Activated CD8-positive, alpha-beta memory T cell treated with anti-CD3 and anti-CD28 coated beads, Interleukin-2, amount 10 ng/mL, durations not matched to agents 7 days and 5 days (primary cell): ENCODE data around the gene NIPAL4. TPM values are rescaled to one million over a fixed set of nuclear protein-coding genes. Genes with fewer than 3 reads are reported as not detected.
A peak's percentile ranks its signal among the peaks of the same experiment; 100 is the strongest.

Experiments used
- ATAC-seq: fragments of 150-1000 bp; cut with Tn5 transposase; one replicate; pipeline ENCODE4 v1.10.0; 2021; ENCODE audit warnings: moderate library complexity
- CTCF ChIA-PET: fragments of 350-600 bp; sonication (Branson Sonifier 250); formaldehyde crosslinking; loops from one replicate; lab custom pipeline; 2021; ENCODE audit warnings: antibody characterized with exemption; lab: Charles Lee
- DNase-seq: peaks from one replicate; pipeline ENCODE4 v3.0.0-alpha.2; 2020
- H3K27ac Mint-ChIP-seq: one replicate; pipeline ENCODE4 v1.8.0; 2021; ENCODE audit warnings: mild to moderate bottlenecking, mixed read lengths
- H3K27me3 Mint-ChIP-seq: one replicate; pipeline ENCODE4 v1.8.0; 2021; ENCODE audit warnings: mixed read lengths
- H3K36me3 Mint-ChIP-seq: one replicate; pipeline ENCODE4 v1.8.0; 2021; ENCODE audit warnings: mild to moderate bottlenecking, mixed read lengths
- H3K4me1 Mint-ChIP-seq: one replicate; pipeline ENCODE4 v1.8.0; 2021; ENCODE audit warnings: mixed read lengths
- H3K4me3 Mint-ChIP-seq: one replicate; pipeline ENCODE4 v1.8.0; 2021; ENCODE audit warnings: mild to moderate bottlenecking, moderate library complexity, mixed read lengths
- H3K9me3 Mint-ChIP-seq: one replicate; pipeline ENCODE4 v1.8.0; 2022; ENCODE audit warnings: low read depth, mixed read lengths
- total RNA-seq, 2 experiments: library from RNA; stranded (reverse); gene quantifications; one replicate each; pipeline ENCODE4 v1.2.3, GENCODE V29; 2021

The NIPAL4 gene
- total RNA-seq, 2 experiments from 2014 or later, result 0.37 TPM; not detected in 1

DNA sequence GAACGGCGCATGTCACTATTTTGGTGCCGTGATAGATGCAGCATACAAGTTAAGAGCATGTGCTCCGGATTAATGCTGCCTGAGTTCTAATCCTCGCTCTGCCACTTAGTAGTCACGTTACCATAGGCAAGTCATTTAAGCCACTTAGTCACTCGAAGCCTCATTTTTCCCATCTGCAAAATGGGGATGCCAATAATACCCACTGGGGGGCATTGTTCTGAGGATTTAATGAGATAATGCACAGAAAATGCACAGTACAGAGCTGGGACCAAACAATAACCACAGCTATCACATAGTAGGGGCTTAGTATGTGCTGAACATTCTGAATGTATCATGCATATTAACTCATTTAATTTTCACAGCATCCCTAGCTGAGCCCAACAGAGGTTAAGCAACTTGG lies 9.1 kb downstream of the NIPAL4 start:
- Mint-ChIP-seq H3K27me3 (no peaks in the 10 kb centered on the region), H3K4me1 (peaks cover 18% of the 10 kb centered on the region), H3K36me3 (peaks cover 11% of the 10 kb centered on the region), H3K9me3 (no peaks in the 10 kb centered on the region), H3K27ac (no peak overlapping the region), H3K4me3 (no peak overlapping the region)
- CTCF ChIA-PET, result interaction anchor here (0.8 to 4.0 kb wide), 9 partner anchors 9 to 275 kb away, joined by 3 to 23 read pairs (median 5); partner anchors contain the start of genes LSM11 and NIPAL4
- ATAC-seq (no peak), DNase-seq (no peak)

DNA sequence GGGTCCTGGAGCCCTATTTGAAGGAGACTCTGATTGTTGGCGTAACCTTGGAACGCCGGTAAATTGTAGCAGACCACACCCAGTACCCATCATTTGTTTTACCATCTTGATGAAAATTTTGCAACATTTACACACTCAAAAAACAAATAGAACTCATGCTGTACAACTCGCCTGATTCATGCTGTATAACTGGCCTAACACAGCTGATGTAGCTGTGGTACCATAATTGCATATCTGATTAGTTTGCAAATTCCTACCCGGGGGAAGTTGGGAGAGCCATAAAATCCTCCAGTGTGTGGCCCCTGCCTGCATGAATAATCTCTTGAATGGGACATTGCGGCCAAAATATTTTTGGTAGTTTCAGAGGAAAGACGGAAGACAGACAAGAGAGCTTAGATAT lies 9.7 kb downstream of the NIPAL4 start:
- DNase-seq (no peak), ATAC-seq (no peak)
- H3K9me3 Mint-ChIP-seq, result no peaks in the 10 kb centered on the region
- CTCF ChIA-PET, result interaction anchor here (0.8 to 4.0 kb wide), 10 partner anchors 10 to 274 kb away, joined by 3 to 23 read pairs (median 5); partner anchors contain the start of genes LSM11 and NIPAL4
- no peak overlapping the region for H3K4me3 Mint-ChIP-seq
- no peaks in the 10 kb centered on the region for H3K27me3 Mint-ChIP-seq
- no peak overlapping the region for H3K27ac Mint-ChIP-seq
- peaks cover 11% of the 10 kb centered on the region for H3K36me3 Mint-ChIP-seq
- H3K4me1 Mint-ChIP-seq, result peaks cover 11% of the 10 kb centered on the region

DNA sequence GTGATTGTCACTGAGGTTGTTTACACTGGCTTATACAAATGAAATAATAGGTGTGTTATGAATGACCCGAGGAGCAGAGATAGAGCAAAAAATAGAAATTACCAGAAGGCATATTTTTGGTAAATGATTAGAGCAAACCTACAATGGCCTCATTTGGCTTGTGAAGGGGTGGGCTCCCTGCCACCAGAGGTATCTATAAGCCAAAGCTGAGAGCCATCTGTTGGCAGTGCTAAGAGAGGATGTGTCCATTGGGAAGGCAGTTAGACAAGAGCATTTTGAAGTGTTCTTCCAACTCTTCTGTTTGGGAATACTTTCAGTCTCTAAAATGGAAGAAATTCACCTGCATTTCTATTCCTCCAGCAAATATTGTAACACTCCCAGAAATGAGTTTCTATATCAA lies 10.6 kb downstream of the NIPAL4 start:
- peaks cover 2% of the 10 kb centered on the region for H3K4me1 Mint-ChIP-seq
- no peak overlapping the region for H3K27ac Mint-ChIP-seq
- ATAC-seq (no peak), DNase-seq (no peak)
- no peaks in the 10 kb centered on the region for H3K27me3 Mint-ChIP-seq
- peaks cover 13% of the 10 kb centered on the region for H3K36me3 Mint-ChIP-seq
- H3K4me3 Mint-ChIP-seq, result no peak overlapping the region
- H3K9me3 Mint-ChIP-seq, result no peaks in the 10 kb centered on the region
- CTCF ChIA-PET, result interaction anchor here (1.0 to 4.0 kb wide), 9 partner anchors 11 to 273 kb away, joined by 3 to 23 read pairs (median 11); partner anchors contain the start of genes LSM11 and NIPAL4

DNA sequence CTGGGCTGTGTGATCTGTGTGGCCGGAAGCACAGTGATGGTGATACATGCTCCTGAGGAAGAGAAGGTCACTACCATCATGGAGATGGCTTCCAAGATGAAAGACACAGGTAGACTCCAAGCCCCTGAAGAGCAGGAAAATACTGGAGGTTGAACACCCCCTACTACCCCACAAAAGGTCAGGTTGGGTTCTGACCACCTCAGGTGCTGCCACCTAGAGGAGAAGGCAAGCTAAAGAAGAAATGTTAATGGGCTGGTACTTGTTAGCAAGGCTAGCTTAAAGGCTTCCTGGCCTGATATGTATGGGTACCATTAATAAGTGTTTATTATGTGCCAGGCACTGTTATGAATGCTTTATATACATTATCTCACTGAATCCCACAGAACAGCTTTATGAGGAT lies 11.7 kb downstream of the NIPAL4 start:
- DNase-seq, result no peak
- H3K36me3 Mint-ChIP-seq, result peaks cover 18% of the 10 kb centered on the region
- no peak overlapping the region for H3K4me3 Mint-ChIP-seq
- peak; percentile 50 for ATAC-seq
- CTCF ChIA-PET, result interaction anchor here (0.6 to 4.0 kb wide), 15 partner anchors 8 to 579 kb away, joined by 3 to 23 read pairs (median 3); partner anchors contain the start of genes LSM11 and NIPAL4
- no peak overlapping the region for H3K27ac Mint-ChIP-seq
- H3K9me3 Mint-ChIP-seq, result no peaks in the 10 kb centered on the region
- no peaks in the 10 kb centered on the region for H3K27me3 Mint-ChIP-seq
- H3K4me1 Mint-ChIP-seq, result no peaks in the 10 kb centered on the region

DNA sequence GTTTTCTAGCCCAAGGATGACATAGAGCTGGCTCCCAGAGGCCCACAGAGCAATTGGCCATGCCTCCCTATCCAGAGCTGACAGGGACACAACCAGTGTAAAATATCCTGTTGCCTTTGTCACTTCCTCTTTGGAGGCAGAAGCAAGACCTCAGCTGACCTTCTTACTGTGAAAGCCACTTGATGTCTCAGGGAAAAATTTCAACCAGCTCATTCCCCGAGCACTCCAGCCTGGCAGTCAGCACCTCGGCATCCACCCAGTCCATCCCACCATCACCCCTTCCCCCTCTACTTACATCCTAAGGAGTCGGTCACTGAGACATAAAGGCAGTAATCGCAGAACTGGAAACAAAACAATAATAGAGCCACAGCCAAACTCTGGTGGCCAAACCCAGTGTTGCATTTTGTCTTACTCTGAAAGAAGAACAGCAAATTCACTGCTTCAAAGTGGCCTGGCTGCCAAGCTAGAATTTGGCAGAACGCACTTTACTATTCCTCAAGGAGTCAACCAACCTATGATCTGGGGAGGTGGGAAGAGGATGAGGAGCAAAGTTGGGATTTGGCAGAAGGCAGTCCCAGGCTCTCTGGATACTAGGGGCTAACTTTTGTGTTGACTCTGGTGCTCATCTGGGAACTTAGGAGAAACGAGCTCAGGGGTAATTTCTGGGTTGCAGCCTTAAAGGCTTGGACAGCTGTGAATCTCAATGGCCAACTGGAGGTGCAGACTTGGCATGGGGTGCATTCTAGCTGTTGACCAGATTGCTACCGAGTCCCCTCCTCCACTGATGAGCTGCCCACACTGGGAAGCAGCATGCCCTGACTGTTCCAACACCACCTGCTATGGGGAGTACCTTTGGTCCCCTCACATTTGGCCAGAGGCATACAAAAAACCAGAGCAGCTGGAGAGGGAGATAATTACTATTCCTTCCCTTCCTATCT lies 13.6 kb downstream of the NIPAL4 start:
- Mint-ChIP-seq H3K4me3 (no peak overlapping the region), H3K4me1 (peaks cover 4% of the 10 kb centered on the region), H3K36me3 (peaks cover 32% of the 10 kb centered on the region), H3K27me3 (no peaks in the 10 kb centered on the region), H3K9me3 (no peaks in the 10 kb centered on the region), H3K27ac (no peak overlapping the region)
- ATAC-seq (no peak), DNase-seq (no peak)
- CTCF ChIA-PET, result interaction anchor here (0.8 to 1.5 kb wide), 4 partner anchors 13 to 41 kb away, joined by 3 to 4 read pairs (median 3); partner anchors contain the start of gene NIPAL4

DNA sequence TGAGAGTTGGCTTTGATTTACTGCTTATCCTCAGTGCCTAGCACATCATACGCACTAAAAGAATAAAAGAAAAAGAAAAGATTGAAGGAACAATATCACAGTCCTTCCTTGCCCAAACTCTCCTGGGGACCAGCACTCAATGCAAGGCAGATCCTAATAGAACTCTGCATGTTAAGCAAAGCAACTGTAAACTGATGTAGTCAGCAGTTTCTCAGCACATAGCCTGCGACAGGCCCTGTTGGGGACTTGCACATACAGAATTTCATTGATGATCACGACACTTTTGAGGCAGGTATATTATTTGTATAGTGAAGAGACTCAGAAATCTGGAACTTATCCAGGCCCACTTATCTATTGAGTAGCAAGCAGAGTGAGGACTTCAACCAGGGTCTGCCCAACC lies 15.4 kb downstream of the NIPAL4 start:
- Mint-ChIP-seq H3K27me3 (no peaks in the 10 kb centered on the region), H3K9me3 (no peaks in the 10 kb centered on the region), H3K4me1 (peaks cover 22% of the 10 kb centered on the region), H3K36me3 (peaks cover 46% of the 10 kb centered on the region), H3K27ac (no peak overlapping the region), H3K4me3 (no peak overlapping the region)
- DNase-seq (no peak), ATAC-seq (no peak)
- CTCF ChIA-PET, result no interaction called here

DNA sequence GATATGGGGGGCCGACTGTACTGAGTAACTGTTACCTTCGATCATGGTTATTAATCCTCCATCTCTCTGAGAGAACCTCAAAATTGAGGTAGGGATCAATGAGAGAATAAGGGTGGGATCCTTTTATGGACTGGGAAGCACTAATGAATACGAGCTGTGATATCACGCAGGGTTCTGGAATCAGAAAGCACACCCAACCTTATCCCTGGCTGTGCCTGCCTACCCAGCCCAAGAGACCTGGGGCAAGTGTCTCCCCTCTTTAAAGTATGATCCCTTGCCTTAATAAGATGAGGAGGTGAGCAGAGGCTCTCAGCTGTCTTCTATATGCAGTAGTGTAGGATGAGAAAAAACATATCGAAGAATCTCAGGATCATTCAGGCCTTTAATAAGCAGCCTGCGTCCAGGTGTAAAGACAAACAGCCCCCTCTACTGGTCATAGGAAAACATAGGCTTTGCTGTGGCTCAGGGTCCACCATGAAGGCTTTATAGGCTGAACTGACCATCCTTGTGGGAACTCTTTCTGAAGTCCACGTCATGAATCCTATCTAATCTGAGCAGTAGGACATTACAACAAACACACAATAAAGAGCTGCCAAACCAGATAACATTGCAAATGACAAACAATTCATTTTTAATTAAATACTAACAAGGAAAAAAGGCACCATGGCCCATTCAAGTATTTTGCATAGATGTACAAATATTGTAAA lies 16.8 kb downstream of the NIPAL4 start:
- no peak overlapping the region for H3K4me3 Mint-ChIP-seq
- CTCF ChIA-PET, result interaction anchor here (0.6 to 1.9 kb wide), 10 partner anchors 13 to 266 kb away, joined by 3 to 4 read pairs (median 3); partner anchors contain the start of genes NIPAL4 and THG1L
- H3K9me3 Mint-ChIP-seq, result no peaks in the 10 kb centered on the region
- peaks cover 55% of the 10 kb centered on the region for H3K36me3 Mint-ChIP-seq
- ATAC-seq (peak; percentile 62), DNase-seq (no peak)
- peaks cover 31% of the 10 kb centered on the region for H3K4me1 Mint-ChIP-seq
- no peak overlapping the region for H3K27ac Mint-ChIP-seq
- H3K27me3 Mint-ChIP-seq, result no peaks in the 10 kb centered on the region

DNA sequence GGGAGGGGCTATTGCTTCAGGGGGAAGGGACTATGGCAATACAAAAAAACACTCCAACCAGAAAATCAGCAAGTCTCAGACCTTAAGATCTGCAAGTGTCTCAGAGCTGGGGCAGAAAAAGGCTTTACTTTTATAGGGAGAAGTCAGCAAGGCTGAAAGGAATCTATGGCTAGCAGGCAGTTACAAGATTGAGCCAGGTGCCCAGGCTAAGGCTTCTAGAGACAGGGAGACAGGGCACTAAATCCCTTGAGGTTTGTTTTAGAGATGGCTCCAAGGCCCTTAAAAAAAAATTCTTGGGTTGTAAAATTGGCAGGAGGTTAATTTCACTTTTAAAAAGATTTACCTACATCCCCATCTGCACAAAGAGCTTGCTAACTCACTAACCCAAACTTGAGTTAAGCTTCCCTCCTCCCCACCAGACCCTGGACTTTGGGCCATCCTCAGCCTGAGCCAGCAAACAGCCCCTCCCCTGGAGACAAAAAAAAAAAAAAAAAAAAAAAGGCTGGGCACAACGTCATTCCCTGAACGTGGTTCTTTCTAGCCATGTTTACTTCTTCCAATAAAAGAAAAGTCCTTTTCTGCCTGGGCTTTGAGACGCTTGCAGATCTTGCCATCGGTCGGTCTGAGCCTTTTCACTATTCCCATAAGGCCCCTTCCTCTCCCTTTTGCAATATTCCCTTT lies 17.9 kb downstream of the NIPAL4 start:
- ATAC-seq, result no peak
- H3K4me1 Mint-ChIP-seq, result peaks cover 41% of the 10 kb centered on the region
- H3K9me3 Mint-ChIP-seq, result no peaks in the 10 kb centered on the region
- peaks cover 59% of the 10 kb centered on the region for H3K36me3 Mint-ChIP-seq
- DNase-seq, result no peak
- CTCF ChIA-PET, result interaction anchor here (0.9 to 1.9 kb wide), 4 partner anchors 12 to 135 kb away, joined by 3 to 4 read pairs (median 3); no protein-coding TSS in a partner anchor
- H3K4me3 Mint-ChIP-seq, result no peak overlapping the region
- no peaks in the 10 kb centered on the region for H3K27me3 Mint-ChIP-seq
- peak overlapping the region; percentile 24 for H3K27ac Mint-ChIP-seq

DNA sequence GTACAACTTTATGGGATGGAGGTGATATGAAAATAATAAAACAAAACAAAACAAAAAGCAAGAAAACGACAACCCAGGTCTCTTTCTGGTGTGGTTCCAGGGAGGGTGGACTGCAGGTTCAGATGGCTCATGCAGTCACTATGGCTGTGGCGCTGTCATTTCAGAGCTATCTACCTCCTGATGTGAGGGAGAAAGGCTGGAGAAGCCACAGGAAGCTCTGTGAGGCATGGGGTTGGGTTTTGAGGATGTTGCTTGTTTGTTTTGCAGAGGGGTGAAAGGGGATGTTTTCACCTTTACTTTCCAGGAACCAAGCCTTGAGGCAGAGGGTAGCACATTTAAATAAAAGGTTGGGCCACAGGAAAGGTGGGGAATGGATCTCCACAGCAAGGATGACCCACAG lies 18.7 kb downstream of the NIPAL4 start:
- Mint-ChIP-seq H3K36me3 (peaks cover 65% of the 10 kb centered on the region), H3K9me3 (no peaks in the 10 kb centered on the region), H3K4me3 (no peak overlapping the region), H3K27ac (peak overlapping the region; percentile 58), H3K4me1 (peaks cover 41% of the 10 kb centered on the region), H3K27me3 (no peaks in the 10 kb centered on the region)
- no peak for DNase-seq
- CTCF ChIA-PET, result interaction anchor here (0.9 to 2.6 kb wide), 5 partner anchors 10 to 265 kb away, joined by 3 to 8 read pairs (median 4); partner anchors contain the start of gene LSM11
- no peak for ATAC-seq

DNA sequence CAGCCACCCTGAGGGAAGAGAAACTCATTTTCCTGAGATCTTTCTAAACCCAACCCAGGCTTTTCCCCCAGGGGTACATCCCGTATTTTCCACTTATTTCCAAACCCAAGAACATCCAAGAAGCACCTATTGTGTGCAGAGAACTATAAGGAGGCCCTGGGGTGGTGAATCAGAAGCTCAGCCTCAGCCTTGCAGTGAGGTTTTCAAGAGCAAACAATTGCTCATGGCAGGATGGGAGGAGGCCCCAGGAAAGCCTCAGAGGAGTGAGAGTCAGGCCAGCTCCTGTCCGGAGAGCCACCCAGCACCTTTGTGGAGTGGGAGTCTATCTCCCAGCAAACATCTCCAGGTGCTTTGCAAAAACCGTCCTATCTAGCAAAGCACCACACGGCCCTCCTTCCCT lies 19.2 kb downstream of the NIPAL4 start:
- no peak for ATAC-seq
- no peak overlapping the region for H3K4me3 Mint-ChIP-seq
- peaks cover 67% of the 10 kb centered on the region for H3K36me3 Mint-ChIP-seq
- H3K27me3 Mint-ChIP-seq, result no peaks in the 10 kb centered on the region
- DNase-seq, result no peak
- H3K4me1 Mint-ChIP-seq, result peaks cover 41% of the 10 kb centered on the region
- peak overlapping the region; percentile 58 for H3K27ac Mint-ChIP-seq
- no peaks in the 10 kb centered on the region for H3K9me3 Mint-ChIP-seq
- CTCF ChIA-PET, result interaction anchor here (0.6 to 2.6 kb wide), 4 partner anchors 11 to 265 kb away, joined by 4 to 8 read pairs (median 4); partner anchors contain the start of gene LSM11

DNA sequence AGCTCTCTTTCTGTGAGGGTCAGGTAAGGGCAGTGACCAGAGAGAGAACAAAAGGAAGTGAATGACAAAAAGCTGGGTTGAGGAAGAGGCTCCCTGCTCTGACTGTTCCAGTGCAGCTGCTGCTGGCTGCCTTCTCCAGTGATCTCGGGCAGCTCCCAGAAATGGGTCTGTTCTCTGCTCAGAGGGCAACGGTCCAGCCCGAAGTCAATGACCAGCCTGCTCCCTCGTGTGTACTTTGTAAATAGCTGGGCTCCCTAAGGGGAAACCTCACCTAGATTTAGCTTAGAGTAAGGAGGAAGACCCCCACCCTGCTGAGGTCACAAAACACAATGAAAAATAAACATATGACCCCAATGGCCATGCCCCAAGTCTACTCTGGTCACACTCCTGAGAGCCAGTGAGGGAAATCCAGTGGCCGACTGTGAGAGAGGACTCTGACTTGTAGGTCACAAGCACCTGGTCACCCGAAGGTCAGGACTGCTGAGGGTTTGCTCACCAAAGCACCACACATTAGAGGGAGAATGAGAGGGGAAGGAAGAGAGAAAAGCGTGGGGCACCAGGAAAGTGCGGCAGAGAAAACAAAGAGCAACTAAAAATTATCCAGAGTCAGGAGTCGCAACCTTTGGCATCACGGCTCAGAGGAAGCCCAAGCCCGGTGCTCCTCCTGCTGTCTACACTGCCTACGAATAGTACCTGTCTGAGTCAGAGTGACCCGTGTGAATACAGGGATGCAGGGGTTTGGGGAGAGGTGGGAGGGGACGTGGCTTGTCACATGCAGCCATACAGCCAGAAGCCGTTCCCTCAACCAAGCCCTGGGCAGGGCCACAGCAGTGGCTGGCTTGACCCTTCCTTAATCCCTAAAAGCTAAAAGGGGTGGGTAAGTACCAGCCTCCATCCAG lies 19.8 kb downstream of the NIPAL4 start:
- H3K4me1 Mint-ChIP-seq, result peaks cover 41% of the 10 kb centered on the region

More for the DNA sequence above, 19.8 kb downstream of the NIPAL4 start:
- no peak for ATAC-seq
- DNase-seq, result no peak
- Mint-ChIP-seq H3K27me3 (no peaks in the 10 kb centered on the region), H3K9me3 (no peaks in the 10 kb centered on the region), H3K4me3 (no peak overlapping the region), H3K36me3 (peaks cover 71% of the 10 kb centered on the region), H3K27ac (peak overlapping the region; percentile 58)
- CTCF ChIA-PET, result interaction anchor here (0.6 to 2.6 kb wide), 5 partner anchors 8 to 264 kb away, joined by 4 to 8 read pairs (median 5); partner anchors contain the start of gene LSM11
